ENCODE results near the gene TOX3.

The TOX3 gene

GRCh38 chr16:52563767-52564611 is 17.0 kb upstream of the TOX3 start:
- DNase-seq (ENCODE audit: low spot score) = no peak

- DNase-seq (ENCODE audit: low spot score) = no peak
Measured at GRCh38 chr16:52562770-52563169, 15.8 kb upstream of the TOX3 start.

- DNase-seq (ENCODE audit: low spot score) = no peak
Measured at GRCh38 chr16:52561910-52562741, 15.2 kb upstream of the TOX3 start.

- DNase-seq (ENCODE audit: low spot score) = no peak
Measured at GRCh38 chr16:52558448-52558847, 11.5 kb upstream of the TOX3 start.

GRCh38 chr16:52557236-52557635 is 10.3 kb upstream of the TOX3 start:
- no peak for DNase-seq (ENCODE audit: low spot score)

- DNase-seq (ENCODE audit: low spot score) = no peak
Measured at GRCh38 chr16:52556083-52556482, 9.1 kb upstream of the TOX3 start.

GRCh38 chr16:52555572-52555971 is 8.6 kb upstream of the TOX3 start:
- no peak for DNase-seq (ENCODE audit: low spot score)

- no peak for DNase-seq (ENCODE audit: low spot score)
Measured at GRCh38 chr16:52554334-52554733, 7.4 kb upstream of the TOX3 start.

GRCh38 chr16:52553322-52553721 is 6.4 kb upstream of the TOX3 start:
- DNase-seq (ENCODE audit: low spot score) = no peak

GRCh38 chr16:52552643-52553042 is 5.7 kb upstream of the TOX3 start:
- DNase-seq (ENCODE audit: low spot score) = no peak

GRCh38 chr16:52549011-52549692 is 2.2 kb upstream of the TOX3 start:
- no peak for DNase-seq (ENCODE audit: low spot score)

GRCh38 chr16:52548261-52549010 is 1.5 kb upstream of the TOX3 start:
- no peak for DNase-seq (ENCODE audit: low spot score)

- DNase-seq (ENCODE audit: low spot score) = no peak
Measured at GRCh38 chr16:52547834-52548215, 882 bp upstream of the TOX3 start.

GRCh38 chr16:52546291-52547003 is 496 bp downstream of the TOX3 start:
- DNase-seq (ENCODE audit: low spot score) = no peak

- no peak for DNase-seq (ENCODE audit: low spot score)
Measured at GRCh38 chr16:52545898-52546266, 1.1 kb downstream of the TOX3 start.

GRCh38 chr16:52545222-52545897 is 1.6 kb downstream of the TOX3 start:
- DNase-seq (ENCODE audit: low spot score) = no peak

GRCh38 chr16:52544703-52545102 is 2.2 kb downstream of the TOX3 start:
- no peak for DNase-seq (ENCODE audit: low spot score)

GRCh38 chr16:52543654-52544053 is 3.3 kb downstream of the TOX3 start:
- no peak for DNase-seq (ENCODE audit: low spot score)

GRCh38 chr16:52540910-52541309 is 6.0 kb downstream of the TOX3 start:
- no peak for DNase-seq (ENCODE audit: low spot score)

GRCh38 chr16:52539191-52539590 is 7.8 kb downstream of the TOX3 start:
- DNase-seq (ENCODE audit: low spot score) = no peak

- DNase-seq (ENCODE audit: low spot score) = no peak
Measured at GRCh38 chr16:52538511-52538910, 8.4 kb downstream of the TOX3 start.
